ENCODE results near the gene GRK6.

GRK6 gene

GRCh38 chr5:177454397-177455035, 28.0 kb downstream of the GRK6 start:
- DNase-seq, result peak; percentile 77 to 84

- peak; percentile 75 to 84 for DNase-seq
These were observed 28.7 kb downstream of the GRK6 start for GRCh38 chr5:177455036-177455660.

- DNase-seq, result peak; percentile 81 to 89
These were observed 29.4 kb downstream of the GRK6 start for GRCh38 chr5:177455661-177456590.

- DNase-seq, result no peak
These were observed 30.1 kb downstream of the GRK6 start for GRCh38 chr5:177456591-177456964.

GRCh38 chr5:177456976-177457851, 30.7 kb downstream of the GRK6 start:
- DNase-seq, result peak; percentile 95 to 97

GRCh38 chr5:177457852-177458681, 31.6 kb downstream of the GRK6 start:
- peak in 1 of 2 experiments; percentile 12 for DNase-seq

GRCh38 chr5:177458912-177459350, 32.5 kb downstream of the GRK6 start:
- DNase-seq, result peak in 1 of 2 experiments; percentile 12

- DNase-seq, result no peak
These were observed 32.9 kb downstream of the GRK6 start for GRCh38 chr5:177459357-177459756.

GRCh38 chr5:177459819-177460628, 33.5 kb downstream of the GRK6 start:
- DNase-seq, result no peak

- DNase-seq, result no peak
These were observed 35.7 kb downstream of the GRK6 start for GRCh38 chr5:177462021-177462670.

GRCh38 chr5:177465044-177465443, 38.6 kb downstream of the GRK6 start:
- DNase-seq, result no peak

GRCh38 chr5:177466861-177467260, 40.4 kb downstream of the GRK6 start:
- DNase-seq, result no peak

GRCh38 chr5:177467436-177467835, 41.0 kb downstream of the GRK6 start:
- no peak for DNase-seq

GRCh38 chr5:177468329-177468684, 41.8 kb downstream of the GRK6 start:
- DNase-seq, result no peak

GRCh38 chr5:177468685-177469628, 42.5 kb downstream of the GRK6 start:
- DNase-seq, result no peak

- peak in 1 of 2 experiments; percentile 73 for DNase-seq
These were observed 43.5 kb downstream of the GRK6 start for GRCh38 chr5:177469750-177470525.

- no peak for DNase-seq
These were observed 44.5 kb downstream of the GRK6 start for GRCh38 chr5:177470759-177471536.
